Omental fat pad (tissue), 4 donors: ENCODE results near the gene TMEM119. TPM values are rescaled to one million over a fixed set of nuclear protein-coding genes. Genes with fewer than 3 reads are reported as not detected.
"Not testable (repeated sequence)": the region's sequence is repeated elsewhere in the genome, so short reads cannot be mapped to it uniquely, and the experiment has no call there.

Experiments
- ATAC-seq: fragments of 150-250 bp; one replicate; pipeline ENCODE4 v1.9.1; 2016; ENCODE audit warnings: mild to moderate bottlenecking, moderate library complexity; ENCODE audit not compliant: low FRiP score
- DNase-seq: peaks from one replicate; pipeline ENCODE4 v3.0.0-alpha.2; 2019; ENCODE audit warnings: low spot score
- CTCF ChIP-seq, 3 donors: fragments of 450-650 bp; IDR thresholded peaks; one replicate each; pipeline ENCODE4 v1.5.1; 2016 to 2017; ENCODE audit warnings: antibody characterized with exemption in 3 of 3, mild to moderate bottlenecking in 3 of 3, moderate library complexity in 2 of 3
- total RNA-seq, 4 donors: library from RNA; depleted of rRNA; stranded (reverse); fragments of >200 nt; gene quantifications; one replicate each; pipeline ENCODE4 v1.1.0, GENCODE V29; 2016

The TMEM119 gene
- total RNA-seq, 4 donors from 2014 or later, result 3.1 to 28.8 (median 8.8) TPM

GRCh38 chr12:108578813-108579212 lies 19.1 kb downstream of the TMEM119 start:
- no peak for TF ChIP-seq CTCF (IDR thresholded peaks at IDR 0.05)
- ATAC-seq (no peak), DNase-seq (no peak)

- ATAC-seq (no peak), DNase-seq (no peak)
- no peak for TF ChIP-seq CTCF (IDR thresholded peaks at IDR 0.05)
Measured at GRCh38 chr12:108578264-108578663, 19.6 kb downstream of the TMEM119 start.

- ATAC-seq, result no peak
- no peak for TF ChIP-seq CTCF (IDR thresholded peaks at IDR 0.05)
- no peak for DNase-seq
Measured at GRCh38 chr12:108577458-108577857, 20.4 kb downstream of the TMEM119 start.

- ATAC-seq, result no peak
Measured at GRCh38 chr12:108576660-108577234, 21.1 kb downstream of the TMEM119 start.

GRCh38 chr12:108575199-108575912 lies 22.5 kb downstream of the TMEM119 start:
- TF ChIP-seq CTCF (IDR thresholded peaks at IDR 0.05), result no peak
- DNase-seq, result no peak

More at GRCh38 chr12:108576660-108577234, 21.1 kb downstream of the TMEM119 start:
- TF ChIP-seq CTCF (IDR thresholded peaks at IDR 0.05), result no peak
- DNase-seq, result no peak

GRCh38 chr12:108574276-108574675 lies 23.6 kb downstream of the TMEM119 start:
- DNase-seq, ATAC-seq: not testable (repeated sequence)

More at GRCh38 chr12:108575199-108575912, 22.5 kb downstream of the TMEM119 start:
- ATAC-seq, result no peak

- TF ChIP-seq CTCF (IDR thresholded peaks at IDR 0.05), result no peak
- ATAC-seq (no peak), DNase-seq (no peak)
Measured at GRCh38 chr12:108573317-108573716, 24.6 kb downstream of the TMEM119 start.
